K562 (cell line): ENCODE data around the gene TRERF1. TPM values are rescaled to one million over a fixed set of nuclear protein-coding genes. Genes with fewer than 3 reads are reported as not detected.

Experiments used
- BRD9 ChIP-seq: fragments of 450-650 bp; IDR thresholded peaks from 2 replicates; pipeline ENCODE4 v1.6.1; 2018; ENCODE audit warnings: low read depth; ENCODE audit not compliant: partially characterized antibody
- CBX3 ChIP-seq, 2 experiments: IDR thresholded peaks; 1 replicate in 1 of 2; 2 replicates in 1 of 2; pipeline ENCODE4 v1.6.1; 2012; ENCODE audit warnings: inconsistent platforms in 2 of 2, low read length in 2 of 2, borderline replicate concordance in 1 of 2, control low read depth in 1 of 2
- CCAR2 ChIP-seq: fragments of 200-400 bp; formaldehyde crosslinking; IDR thresholded peaks from 2 replicates; pipeline ENCODE4 v1.6.1; 2017; ENCODE audit warnings: mild to moderate bottlenecking, low read depth, low read length
- CREB3L1 ChIP-seq: fragments of 450-650 bp; IDR thresholded peaks from 2 replicates; pipeline ENCODE4 v1.6.1; 2014; ENCODE audit warnings: low read depth, mild to moderate bottlenecking, moderate library complexity, borderline replicate concordance
- CSDE1 ChIP-seq, 2 experiments: fragments of 450-650 bp; IDR thresholded peaks; 2 replicates each; pipeline ENCODE4 v1.6.1; 2016; ENCODE audit warnings: mild to moderate bottlenecking in 1 of 2
- CXXC5 ChIP-seq: fragments of 250-450 bp; sonication (Bioruptor Pico); IDR thresholded peaks from 2 replicates; pipeline ENCODE4 v1.8.0; 2022; ENCODE audit warnings: inconsistent platforms, mild to moderate bottlenecking, moderate library complexity
- E2F8 ChIP-seq: fragments of 450-650 bp; IDR thresholded peaks from 2 replicates; pipeline ENCODE4 v1.7.1; 2018; ENCODE audit warnings: mild to moderate bottlenecking, low read depth; ENCODE audit not compliant: partially characterized antibody
- NR3C1 ChIP-seq: sonication (generic); formaldehyde crosslinking; IDR thresholded peaks from 2 replicates; pipeline ENCODE4 v1.8.1; 2022; ENCODE audit warnings: missing genetic modification reagents
- RBBP5 ChIP-seq: fragments of 200-600 bp; sonication (generic); IDR thresholded peaks from 2 replicates; pipeline ENCODE4 v1.6.1; 2012; ENCODE audit warnings: borderline replicate concordance, mild to moderate bottlenecking, low read length, control low read depth, inconsistent platforms; ENCODE audit not compliant: insufficient read depth, poor library complexity, severe bottlenecking
- RBM25 ChIP-seq: fragments of 200-400 bp; formaldehyde crosslinking; IDR thresholded peaks from 2 replicates; pipeline ENCODE4 v1.6.1; 2018; ENCODE audit warnings: low read length, low read depth, moderate library complexity; ENCODE audit not compliant: severe bottlenecking
- SMARCA5 ChIP-seq: fragments of 450-650 bp; IDR thresholded peaks from 2 replicates; pipeline ENCODE4 v1.6.1; 2016
- SRF ChIP-seq, 2 experiments: fragments of 250-450, 450-650 bp in 1 of 2; sonication (Bioruptor Pico) in 1 of 2; sonication (generic) in 1 of 2; formaldehyde crosslinking; IDR thresholded peaks; 2 replicates each; pipeline versions ENCODE4 v1.5.0 to v1.5.1; 2020 to 2022; ENCODE audit warnings: mild to moderate bottlenecking in 1 of 2, missing genetic modification reagents in 1 of 2
- THRAP3 ChIP-seq: fragments of 450-650 bp; IDR thresholded peaks from 2 replicates; pipeline ENCODE4 v1.6.1; 2016; ENCODE audit warnings: mild to moderate bottlenecking, inconsistent platforms, borderline replicate concordance
- polyA plus RNA-seq, 8 experiments: library from polyadenylated mRNA; depleted of rRNA in 4 of 8; stranded (reverse) in 5 of 8; unstranded in 3 of 8; fragments of >200 nt; fragmentation: Nextera tagmentation in 2 of 8; fragmentation: Illumina TruSeq in 1 of 8; extraction: Ambion mirVana in 2 of 8; extraction: Trizol in 1 of 8; gene quantifications; 2 replicates each; pipeline versions ENCODE4 v1.2.1 to v1.2.3, GENCODE V29; 2011 to 2014; ENCODE audit warnings: inconsistent platforms in 1 of 8, missing spikeins in 1 of 8
- total RNA-seq, 7 experiments: library from RNA; depleted of rRNA in 6 of 7; stranded (reverse); fragments of >200 nt in 6 of 7; fragmentation: Illumina TruSeq in 2 of 7; extraction: Trizol in 2 of 7; gene quantifications; 2 replicates each; pipeline versions ENCODE4 v1.2.1 to v1.2.3, GENCODE V29; 2011 to 2021; ENCODE audit warnings: low replicate concordance in 1 of 7

TRERF1 gene
- total and polyA plus RNA-seq, 9 of the 15 experiments (the other 6 are each of a cell fraction or from before 2014, with no cell fraction given): 0.04 to 0.20 (median 0.07) TPM; not detected in 3

GRCh38 chr6:42217519-42218367 is 234.0 kb downstream of the TRERF1 start, which contains the start of gene MRPS10 (continued):
- TF ChIP-seq CREB3L1 (peak; percentile 93), CXXC5 (CRISPR knock-in tag) (peak; percentile 98), CCAR2 (no peak), RBBP5 (peak; percentile 99), THRAP3 (0 out of 2 replicates have a peak, but pooled peaks have one; percentile 41), CSDE1 (IDR thresholded peaks at IDR 0.05) (no peak; a peak in 1 of 4 replicates), SRF (CRISPR knock-in tag; IDR thresholded peaks at IDR 0.05) (no peak; a peak in 1 of 4 replicates), RBM25 (no peak), SMARCA5 (peak; percentile 82), BRD9 (peak; percentile 30), NR3C1 (CRISPR knock-in tag) (no peak), CBX3 (IDR thresholded peaks at IDR 0.05; ENCODE audit: borderline replicate concordance in 1 of 2, low read length in 2 of 2) (peak in 1 of 2 experiments; percentile 63; a peak in 1 of 3 replicates), E2F8 (peak; percentile 83)
